HepG2 (cell line): ENCODE results near the gene ERF. TPM values are rescaled to one million over a fixed set of nuclear protein-coding genes. Genes with fewer than 3 reads are reported as not detected.

Experiments used
- ATAC-seq: fragments of 200-7000 bp; cut with Tn5 transposase; 3 replicates; pipeline ENCODE4 v1.9.1; 2020; ENCODE audit warnings: mild to moderate bottlenecking, moderate library complexity
- BruUV-seq: library from RNA; stranded (reverse); fragments of 400-500 nt; replicated peaks from 2 replicates; lab custom pipeline; 2021; lab: Mats Ljungman, UMichigan
- CTCF ChIA-PET: fragments of 300-600 bp; formaldehyde crosslinking; extraction: SDS; loops from one replicate; lab custom pipeline; 2021; ENCODE audit warnings: low total read pairs, inconsistent platforms, low intra/inter-chr PET ratio; lab: Yijun Ruan, JAX
- POLR2A ChIA-PET: fragments of 350-600 bp; sonication (Branson Sonifier 250); formaldehyde crosslinking; loops from one replicate; lab custom pipeline; 2020; ENCODE audit warnings: antibody characterized with exemption, inconsistent platforms; lab: Yijun Ruan, JAX
- DNase-seq: peaks from one replicate; pipeline ENCODE4 v3.0.0-alpha.2; 2015; ENCODE audit warnings: low spot score
- FAIRE-seq: peaks from 3 replicates; lab custom pipeline; 2011; peaks lifted over from hg19 to GRCh38; lab: Jason Lieb, UNC
- H2AFZ ChIP-seq: one replicate; pipeline ENCODE4 v1.6.1; 2011; ENCODE audit warnings: low read length, inconsistent platforms
- H3K27ac ChIP-seq: fragments of 300-600 bp; 3 replicates; pipeline ENCODE4 v1.8.0; 2011; ENCODE audit warnings: mixed run types, mild to moderate bottlenecking, mixed read lengths, low read length, inconsistent platforms; ENCODE audit not compliant: insufficient read depth; ENCODE audit errors: extremely low read length
- H3K27me3 ChIP-seq, 2 experiments: fragments of 200-600 bp in 1 of 2; 2 replicates in 1 of 2; 3 replicates in 1 of 2; pipeline versions ENCODE4 v1.6.0 to v1.8.0; 2011; ENCODE audit warnings: low read length in 2 of 2, mild to moderate bottlenecking in 2 of 2, moderate library complexity in 2 of 2, inconsistent platforms in 1 of 2; ENCODE audit not compliant: insufficient read depth in 2 of 2, control insufficient read depth in 1 of 2
- H3K36me3 ChIP-seq, 2 experiments: fragments of 200-600 bp in 1 of 2; replicated peaks in 1 of 2; 2 replicates in 1 of 2; 3 replicates in 1 of 2; pipeline versions ENCODE4 v1.5.1 to v1.8.0; 2011; ENCODE audit warnings: low read length in 2 of 2, inconsistent platforms in 1 of 2; ENCODE audit not compliant: insufficient read depth in 2 of 2, control insufficient read depth in 1 of 2
- H3K4me1 ChIP-seq: 2 replicates; pipeline ENCODE4 v1.5.1; 2012; ENCODE audit warnings: low read length, inconsistent platforms; ENCODE audit not compliant: insufficient read depth
- H3K4me2 ChIP-seq: 2 replicates; pipeline ENCODE4 v1.6.0; 2011; ENCODE audit warnings: low read depth, low read length, inconsistent platforms
- H3K4me3 ChIP-seq, 3 experiments: fragments of 200-600 bp in 1 of 3; sonication (generic), shearing (Covaris generic) in 1 of 3; replicated peaks in 1 of 3; 2 replicates each; pipeline ENCODE4 v1.5.1; 2011 to 2016; ENCODE audit warnings: low read length in 3 of 3, inconsistent platforms in 2 of 3, low read depth in 2 of 3, mild to moderate bottlenecking in 2 of 3, control low read depth in 1 of 3, mixed read lengths in 1 of 3; ENCODE audit not compliant: insufficient read depth in 1 of 3
- H3K79me2 ChIP-seq: one replicate; pipeline ENCODE4 v1.6.1; 2011; ENCODE audit warnings: low read length, inconsistent platforms; ENCODE audit not compliant: insufficient read depth
- H3K9ac ChIP-seq: 2 replicates; pipeline ENCODE4 v1.6.0; 2011; ENCODE audit warnings: mild to moderate bottlenecking, low read depth, low read length, inconsistent platforms; ENCODE audit not compliant: insufficient read depth
- H3K9me3 ChIP-seq: 2 replicates; pipeline ENCODE4 v1.5.1; 2012; ENCODE audit warnings: mild to moderate bottlenecking, low read length
- H4K20me1 ChIP-seq: 2 replicates; pipeline ENCODE4 v1.6.0; 2011; ENCODE audit warnings: inconsistent platforms, mild to moderate bottlenecking, low read length, moderate library complexity; ENCODE audit not compliant: insufficient read depth
- AFF4 ChIP-seq: sonication (generic); formaldehyde crosslinking; IDR thresholded peaks from 2 replicates; pipeline ENCODE4 v1.4.0; 2020; ENCODE audit warnings: missing genetic modification reagents
- ELF3 ChIP-seq: IDR thresholded peaks from 2 replicates; pipeline ENCODE4 v1.6.1; 2016; ENCODE audit warnings: missing genetic modification reagents, missing compliant biosample characterization
- PHF21A ChIP-seq: sonication (generic); formaldehyde crosslinking; IDR thresholded peaks from 2 replicates; pipeline ENCODE4 v1.5.0; 2020; ENCODE audit warnings: mild to moderate bottlenecking, missing genetic modification reagents
- RORA ChIP-seq: sonication (generic); formaldehyde crosslinking; IDR thresholded peaks from 2 replicates; pipeline ENCODE4 v1.5.0; 2020; ENCODE audit warnings: mild to moderate bottlenecking, missing genetic modification reagents, moderate library complexity
- ZNF83 ChIP-seq: sonication (generic); formaldehyde crosslinking; IDR thresholded peaks from 2 replicates; pipeline ENCODE4 v1.4.0; 2020; ENCODE audit warnings: missing genetic modification reagents, mild to moderate bottlenecking, borderline replicate concordance
- WGBS: methylation state at CpG from one replicate; pipeline ENCODE4 v1.1.6; 2017; ENCODE audit warnings: low lambda C conversion rate; 5-methylcytosine and 5-hydroxymethylcytosine counted together
- in situ Hi-C: cut with HindIII; loops from 2 replicates; pipeline ENCODE4 v1.10.0; 2017; ENCODE audit warnings: low pct_unique_long_range_greater_than_20kb; ENCODE audit not compliant: extremely low pct_ligation_motif_present
- intact Hi-C: fragments of 100-400 bp; cut with micrococcal nuclease; formaldehyde crosslinking; loops from one replicate; pipeline ENCODE4 v1.10.0; 2022; ENCODE audit not compliant: unreplicated experiment
- polyA plus RNA-seq, 8 experiments: library from polyadenylated mRNA; depleted of rRNA in 3 of 8; stranded (reverse) in 7 of 8; unstranded in 1 of 8; fragments of >200 nt; fragmentation: Illumina TruSeq in 4 of 8; extraction: Trizol in 4 of 8; gene quantifications; 2 replicates each; pipeline versions ENCODE4 v1.2.1 to v1.2.3, GENCODE V29; 2011 to 2016; ENCODE audit warnings: low read depth in 4 of 8, missing spikeins in 1 of 8, mixed read lengths in 1 of 8; ENCODE audit not compliant: insufficient read depth in 1 of 8
- total RNA-seq, 5 experiments: library from RNA; depleted of rRNA; stranded (reverse); fragments of >200 nt; fragmentation: Illumina TruSeq; extraction: Trizol; gene quantifications; 2 replicates each; pipeline ENCODE4 v1.2.3, GENCODE V29; 2016; ENCODE audit warnings: low read depth in 1 of 5

The ERF gene
- total and polyA plus RNA-seq, 2 of the 13 experiments (the other 11 are each of a cell fraction or from before 2014, with no cell fraction given): 67.1 to 69.9 TPM

GRCh38 chr19:42214810-42215485, 40.0 kb downstream of the ERF start:
- H3K4me3 ChIP-seq: peak overlapping the region in 1 of 3 experiments; percentile 96; a peak in 1 of 6 replicates
- BruUV-seq: no TSS peak
- peaks cover 51% of the 10 kb centered on the region for H3K79me2 ChIP-seq
- H3K4me2 ChIP-seq: peak overlapping the region; percentile 98
- no peaks in the 10 kb centered on the region for H3K9me3 ChIP-seq
- intact Hi-C loops: no loop called here
- 81% methylated on average over 11 of the region's 11 CpGs for WGBS
- peaks cover 57% of the 10 kb centered on the region for H3K4me1 ChIP-seq
- H3K9ac ChIP-seq: peak overlapping the region; percentile 23; the same call in 1 of the 2 replicates
- in situ Hi-C loops: no loop called here
- H3K36me3 ChIP-seq: peaks cover 14 to 29% of the 10 kb centered on the region in 2 experiments
- H3K27me3 ChIP-seq: no peaks in the 10 kb centered on the region; a peak in 1 of 5 replicates
- ChIA-PET CTCF (no interaction called here), POLR2A (no interaction called here)
- no peak overlapping the region for H3K27ac ChIP-seq
- ATAC-seq: no peak
- no peak for DNase-seq
- no peak overlapping the region for H2AFZ ChIP-seq
- peaks cover 18% of the 10 kb centered on the region for H4K20me1 ChIP-seq
- TF ChIP-seq ZNF83 (CRISPR knock-in tag) (no peak), AFF4 (CRISPR knock-in tag) (no peak), ELF3 (CRISPR knock-in tag) (no peak), RORA (no peak), PHF21A (no peak)
- no peak for FAIRE-seq
